Loucy (cell line): ENCODE results near the gene GCSH.

Source experiments
- H2AFZ ChIP-seq: fragments of 200-600 bp; sonication (generic); 2 replicates; pipeline ENCODE4 v1.6.0; 2016; ENCODE audit warnings: antibody characterized with exemption, mild to moderate bottlenecking, low read length, moderate library complexity
- H3F3A ChIP-seq: fragments of 200-600 bp; 2 replicates; pipeline ENCODE4 v1.6.0; 2016; ENCODE audit warnings: antibody characterized with exemption, low read depth, mild to moderate bottlenecking
- H3K27me3 ChIP-seq: fragments of 200-600 bp; sonication (generic); 2 replicates; pipeline ENCODE4 v1.6.1; 2014; ENCODE audit warnings: low read length, mild to moderate bottlenecking; ENCODE audit not compliant: insufficient read depth, poor library complexity, severe bottlenecking
- H3K36me3 ChIP-seq: fragments of 200-600 bp; sonication (generic); 2 replicates; pipeline ENCODE4 v1.6.1; 2016; ENCODE audit warnings: low read length; ENCODE audit not compliant: insufficient read depth
- H3K4me1 ChIP-seq: fragments of 200-600 bp; sonication (generic); 2 replicates; pipeline ENCODE4 v1.5.1; 2014; ENCODE audit warnings: low read length, mild to moderate bottlenecking; ENCODE audit not compliant: insufficient read depth, poor library complexity, severe bottlenecking
- H3K4me2 ChIP-seq: fragments of 200-600 bp; sonication (generic); 2 replicates; pipeline ENCODE4 v1.6.0; 2014; ENCODE audit warnings: antibody characterized with exemption, low read length, low read depth, mild to moderate bottlenecking; ENCODE audit not compliant: poor library complexity, severe bottlenecking
- H3K4me3 ChIP-seq: fragments of 200-600 bp; sonication (generic); 2 replicates; pipeline ENCODE4 v1.5.1; 2014; ENCODE audit warnings: low read length, mild to moderate bottlenecking, mixed read lengths; ENCODE audit not compliant: poor library complexity, severe bottlenecking
- H3K79me2 ChIP-seq: fragments of 200-600 bp; sonication (generic); 2 replicates; pipeline ENCODE4 v1.6.1; 2014; ENCODE audit warnings: low read length; ENCODE audit not compliant: insufficient read depth
- H3K9ac ChIP-seq: fragments of 200-600 bp; sonication (generic); 2 replicates; pipeline ENCODE4 v1.6.0; 2014; ENCODE audit warnings: mild to moderate bottlenecking, low read depth, low read length, moderate library complexity; ENCODE audit not compliant: poor library complexity, severe bottlenecking
- H3K9me2 ChIP-seq: fragments of 200-600 bp; sonication (generic); replicated peaks from 2 replicates; pipeline ENCODE4 v1.6.1; 2016; ENCODE audit warnings: low read depth, low read length, mixed read lengths
- H3K9me3 ChIP-seq: fragments of 200-600 bp; sonication (generic); 2 replicates; pipeline ENCODE4 v1.6.1; 2014; ENCODE audit warnings: mild to moderate bottlenecking, antibody characterized with exemption, low read length, low read depth; ENCODE audit not compliant: insufficient read depth
- H4K20me1 ChIP-seq: fragments of 200-600 bp; sonication (generic); 2 replicates; pipeline ENCODE4 v1.6.0; 2014; ENCODE audit warnings: antibody characterized with exemption, low read length, mild to moderate bottlenecking; ENCODE audit not compliant: insufficient read depth, poor library complexity, severe bottlenecking
- EZH2phosphoT487 ChIP-seq: fragments of 200-600 bp; IDR thresholded peaks from 2 replicates; pipeline ENCODE4 v1.6.1; 2018; ENCODE audit warnings: antibody characterized with exemption, mild to moderate bottlenecking, moderate library complexity, borderline replicate concordance
- TF ChIP-seq, protein P1 (sequence below): fragments of 200-600 bp; sonication (generic); conservative IDR thresholded peaks from 2 replicates; pipeline ENCODE4 v1.5.1; 2014; ENCODE audit warnings: mild to moderate bottlenecking, antibody characterized with exemption, low read length

The GCSH gene

DNA sequence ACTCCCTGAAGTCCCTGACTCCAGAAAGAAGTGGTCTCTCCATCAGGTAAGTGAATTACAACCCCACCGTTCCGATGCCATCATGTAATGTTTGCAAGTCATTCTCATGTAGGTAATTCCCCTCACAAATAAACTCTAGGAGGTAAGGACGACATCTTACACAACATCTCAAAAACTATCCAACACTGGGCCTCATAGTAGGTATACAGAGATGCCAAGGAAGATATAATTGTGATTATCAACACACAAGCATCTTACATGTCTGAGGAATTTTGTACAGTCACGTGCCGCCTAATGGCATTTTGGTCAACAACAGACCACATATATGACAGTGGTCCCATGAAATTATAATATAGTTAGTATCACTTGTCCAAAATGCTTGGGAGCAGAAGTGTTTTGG lies 7.4 kb downstream of the GCSH start:
- H3K79me2 ChIP-seq: peaks cover 20% of the 10 kb centered on the region; the same call in 1 of the 2 replicates
- no peak for TF ChIP-seq EZH2phosphoT487
- TF ChIP-seq, protein P1, sequence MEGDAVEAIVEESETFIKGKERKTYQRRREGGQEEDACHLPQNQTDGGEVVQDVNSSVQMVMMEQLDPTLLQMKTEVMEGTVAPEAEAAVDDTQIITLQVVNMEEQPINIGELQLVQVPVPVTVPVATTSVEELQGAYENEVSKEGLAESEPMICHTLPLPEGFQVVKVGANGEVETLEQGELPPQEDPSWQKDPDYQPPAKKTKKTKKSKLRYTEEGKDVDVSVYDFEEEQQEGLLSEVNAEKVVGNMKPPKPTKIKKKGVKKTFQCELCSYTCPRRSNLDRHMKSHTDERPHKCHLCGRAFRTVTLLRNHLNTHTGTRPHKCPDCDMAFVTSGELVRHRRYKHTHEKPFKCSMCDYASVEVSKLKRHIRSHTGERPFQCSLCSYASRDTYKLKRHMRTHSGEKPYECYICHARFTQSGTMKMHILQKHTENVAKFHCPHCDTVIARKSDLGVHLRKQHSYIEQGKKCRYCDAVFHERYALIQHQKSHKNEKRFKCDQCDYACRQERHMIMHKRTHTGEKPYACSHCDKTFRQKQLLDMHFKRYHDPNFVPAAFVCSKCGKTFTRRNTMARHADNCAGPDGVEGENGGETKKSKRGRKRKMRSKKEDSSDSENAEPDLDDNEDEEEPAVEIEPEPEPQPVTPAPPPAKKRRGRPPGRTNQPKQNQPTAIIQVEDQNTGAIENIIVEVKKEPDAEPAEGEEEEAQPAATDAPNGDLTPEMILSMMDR: no peak

DNA sequence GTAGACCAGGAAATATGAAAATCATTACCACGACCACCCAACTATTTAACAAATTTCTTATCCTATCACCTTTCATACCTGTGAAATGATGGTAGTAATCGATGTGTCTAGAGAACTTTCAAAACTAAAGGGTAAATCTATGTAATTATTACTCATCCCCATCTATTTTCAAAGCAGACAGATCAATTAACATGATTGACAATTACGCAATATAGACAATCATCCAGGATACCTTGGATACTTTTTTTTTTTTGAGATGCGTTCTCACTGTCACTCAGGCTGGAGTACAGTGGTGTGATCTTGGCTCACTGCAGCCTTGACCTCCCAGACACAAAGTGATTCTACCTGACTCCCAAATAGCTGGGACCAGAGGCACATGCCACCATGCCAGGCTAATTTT lies 15.2 kb downstream of the GCSH start:
- no peak overlapping the region for H2AFZ ChIP-seq
- TF ChIP-seq EZH2phosphoT487: no peak
- TF ChIP-seq, protein P1: no peak
- H3K36me3 ChIP-seq: 0 out of 2 replicates have a peak, but pooled peaks cover 3% of the 10 kb centered on the region

More for the DNA sequence above, 7.4 kb downstream of the GCSH start:
- no peaks in the 10 kb centered on the region for H3K9me2 ChIP-seq
- no peak overlapping the region for H3K4me3 ChIP-seq
- peaks cover 4% of the 10 kb centered on the region for H4K20me1 ChIP-seq
- no peaks in the 10 kb centered on the region for H3F3A ChIP-seq
- peaks cover 5% of the 10 kb centered on the region for H3K4me1 ChIP-seq
- no peak overlapping the region for H3K4me2 ChIP-seq
- H3K9ac ChIP-seq: no peak overlapping the region
- H3K9me3 ChIP-seq: no peaks in the 10 kb centered on the region
- H2AFZ ChIP-seq: no peak overlapping the region
- H3K36me3 ChIP-seq: no peaks in the 10 kb centered on the region
- H3K27me3 ChIP-seq: no peaks in the 10 kb centered on the region

DNA sequence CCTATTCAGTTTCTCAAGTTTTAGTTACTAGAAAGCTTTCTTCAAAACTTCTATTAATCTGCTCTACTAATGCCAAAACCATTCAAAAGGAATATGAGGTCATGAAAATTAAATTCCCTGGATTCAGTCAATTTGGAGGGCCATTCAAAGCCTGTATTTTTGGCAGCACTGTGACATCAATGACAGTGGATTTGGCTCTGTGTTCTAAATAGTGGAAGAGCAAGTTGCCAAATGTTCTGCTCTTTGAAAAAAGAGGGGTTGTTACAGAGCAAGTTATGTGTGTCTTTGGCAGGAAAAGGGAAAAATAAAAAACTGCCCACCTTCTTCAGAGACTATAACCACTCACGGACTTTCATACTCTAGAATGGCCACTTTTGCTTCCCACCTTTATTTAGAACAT lies 16.0 kb downstream of the GCSH start:
- H3K9ac ChIP-seq: no peak overlapping the region
- H2AFZ ChIP-seq: no peak overlapping the region
- no peaks in the 10 kb centered on the region for H3K9me3 ChIP-seq
- no peaks in the 10 kb centered on the region for H3K9me2 ChIP-seq
- H3K79me2 ChIP-seq: no peaks in the 10 kb centered on the region
- H3F3A ChIP-seq: no peaks in the 10 kb centered on the region
- TF ChIP-seq, protein P1: no peak
- no peak for TF ChIP-seq EZH2phosphoT487
- no peaks in the 10 kb centered on the region for H4K20me1 ChIP-seq
- no peaks in the 10 kb centered on the region for H3K27me3 ChIP-seq
- peaks cover 13% of the 10 kb centered on the region for H3K4me1 ChIP-seq
- H3K36me3 ChIP-seq: 0 out of 2 replicates have a peak, but pooled peaks cover 3% of the 10 kb centered on the region
- H3K4me2 ChIP-seq: no peak overlapping the region
- no peak overlapping the region for H3K4me3 ChIP-seq

More for the DNA sequence above, 15.2 kb downstream of the GCSH start:
- no peaks in the 10 kb centered on the region for H3K79me2 ChIP-seq
- no peaks in the 10 kb centered on the region for H3F3A ChIP-seq
- no peak overlapping the region for H3K4me2 ChIP-seq
- H3K27me3 ChIP-seq: no peaks in the 10 kb centered on the region
- no peak overlapping the region for H3K9ac ChIP-seq
- no peak overlapping the region for H3K4me3 ChIP-seq
- no peaks in the 10 kb centered on the region for H4K20me1 ChIP-seq
- H3K4me1 ChIP-seq: peaks cover 10% of the 10 kb centered on the region
- no peaks in the 10 kb centered on the region for H3K9me3 ChIP-seq
- H3K9me2 ChIP-seq: no peaks in the 10 kb centered on the region
